ENCODE data around the gene SLC12A8.
"Not testable (repeated sequence)": the region's sequence is repeated elsewhere in the genome, so short reads cannot be mapped to it uniquely, and the experiment has no call there.

SLC12A8 gene

GRCh38 chr3:125110016-125110875 is 102.3 kb downstream of the SLC12A8 start:
- no peak for DNase-seq

GRCh38 chr3:125109536-125109925 is 103.0 kb downstream of the SLC12A8 start:
- DNase-seq = no peak

DNA sequence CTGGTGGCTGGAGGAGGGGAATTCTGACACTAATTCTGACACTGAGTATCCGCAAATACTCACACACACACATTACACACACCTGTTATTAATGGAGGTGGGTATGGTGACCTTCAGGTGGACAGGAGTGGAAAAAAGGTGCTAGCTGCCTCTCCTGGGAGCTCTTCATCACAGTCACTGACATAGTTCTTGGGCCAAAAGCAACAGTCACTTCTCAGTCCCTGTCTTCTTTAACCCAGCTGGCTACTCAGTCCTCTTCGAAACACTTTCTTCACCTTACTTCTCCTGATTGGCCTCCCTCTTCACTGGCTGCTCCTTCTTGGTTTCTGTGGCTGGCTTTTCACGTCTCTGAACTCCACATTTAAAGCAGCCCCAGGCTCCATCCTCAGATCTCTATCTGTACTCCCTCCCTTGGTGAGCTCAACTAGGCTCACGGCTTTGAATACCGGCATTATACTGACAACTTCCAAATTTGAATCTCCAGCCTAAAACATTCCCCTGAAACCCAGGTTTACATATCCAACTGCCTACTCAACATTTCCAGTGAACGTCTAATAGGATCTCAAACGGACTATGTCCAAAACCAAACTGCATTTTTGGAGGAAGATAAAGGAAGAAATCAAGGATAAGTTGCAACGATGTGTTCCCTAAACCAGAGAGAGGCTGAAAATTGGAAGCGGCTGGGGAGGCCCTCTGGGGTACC is 103.6 kb downstream of the SLC12A8 start:
- no peak for DNase-seq

- DNase-seq = no peak
Observed at GRCh38 chr3:125107861-125108567, 104.5 kb downstream of the SLC12A8 start.

- DNase-seq = no peak
Observed at GRCh38 chr3:125107363-125107762, 105.2 kb downstream of the SLC12A8 start.

- DNase-seq = no peak
Observed at GRCh38 chr3:125105116-125105515, 107.4 kb downstream of the SLC12A8 start.

DNA sequence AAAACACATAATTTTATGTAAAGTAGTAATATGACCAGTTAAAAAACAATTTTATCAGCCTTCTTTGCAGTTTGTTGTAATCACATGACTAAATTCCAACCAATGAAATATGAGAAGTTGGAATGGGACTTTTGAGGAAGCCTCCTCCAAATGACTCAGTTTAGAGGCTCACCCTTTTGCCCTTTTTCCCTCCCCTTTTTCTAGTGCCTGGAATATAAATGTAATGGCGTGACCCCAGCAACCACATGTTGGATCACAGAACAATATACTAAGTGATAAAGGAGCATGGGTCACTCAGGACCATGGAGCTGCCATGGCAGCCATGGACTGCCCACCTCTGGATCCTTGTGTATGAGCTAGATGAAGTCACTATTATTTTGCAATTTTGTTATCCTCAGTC is 107.9 kb downstream of the SLC12A8 start:
- DNase-seq = no peak

GRCh38 chr3:125103406-125103805 is 109.1 kb downstream of the SLC12A8 start:
- no peak for DNase-seq

DNA sequence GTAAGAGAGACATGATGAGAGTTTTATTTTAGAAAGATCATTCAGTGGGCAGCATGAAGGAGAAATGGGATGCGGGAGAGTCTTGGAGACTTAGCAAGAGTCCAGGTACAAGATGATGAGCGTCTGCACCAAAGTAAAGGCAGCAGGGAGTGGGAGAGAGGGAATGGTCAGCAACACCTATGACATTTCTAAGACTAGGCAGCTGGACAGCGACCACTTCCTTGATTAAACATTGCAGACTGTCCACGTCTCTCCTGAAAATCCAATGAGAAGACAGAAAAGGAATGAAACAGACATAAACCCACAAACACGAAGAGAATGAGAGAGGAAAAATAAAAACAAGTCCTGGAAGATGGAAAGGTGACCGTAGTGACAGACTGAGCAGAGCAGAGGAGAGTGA is 110.1 kb downstream of the SLC12A8 start:
- no peak for DNase-seq

DNA sequence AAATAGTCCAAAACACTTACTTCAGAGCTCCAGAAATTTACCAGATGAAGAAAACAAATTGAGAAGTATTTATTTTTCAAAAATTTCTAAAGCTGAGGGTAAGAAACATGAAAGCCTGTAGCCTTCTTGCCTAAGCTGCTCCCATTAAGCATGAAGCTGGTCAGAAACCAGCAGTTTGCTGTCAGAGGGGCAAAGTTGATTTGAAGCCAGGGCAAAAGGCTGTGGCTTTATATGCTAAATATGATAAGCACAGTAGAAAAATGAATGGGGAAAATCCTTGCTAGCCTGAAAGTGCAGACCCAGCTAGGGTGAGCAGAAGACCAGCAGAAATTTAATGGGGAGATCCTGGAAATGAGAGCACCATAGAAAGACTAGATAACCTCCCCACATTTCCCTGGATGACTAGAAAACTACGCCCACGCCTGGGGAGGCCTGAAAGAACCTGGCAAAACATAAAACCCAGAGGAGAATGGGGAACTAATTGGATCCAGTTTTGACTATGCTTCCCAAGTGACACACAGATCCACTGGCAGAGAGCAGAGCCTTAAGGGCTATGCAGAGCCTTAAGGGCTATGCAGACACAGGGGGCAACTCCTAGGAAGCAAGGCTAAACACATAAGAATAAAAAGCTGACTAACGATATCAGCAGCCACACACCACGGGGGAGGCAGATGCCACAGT is 113.8 kb downstream of the SLC12A8 start:
- no peak for DNase-seq

DNA sequence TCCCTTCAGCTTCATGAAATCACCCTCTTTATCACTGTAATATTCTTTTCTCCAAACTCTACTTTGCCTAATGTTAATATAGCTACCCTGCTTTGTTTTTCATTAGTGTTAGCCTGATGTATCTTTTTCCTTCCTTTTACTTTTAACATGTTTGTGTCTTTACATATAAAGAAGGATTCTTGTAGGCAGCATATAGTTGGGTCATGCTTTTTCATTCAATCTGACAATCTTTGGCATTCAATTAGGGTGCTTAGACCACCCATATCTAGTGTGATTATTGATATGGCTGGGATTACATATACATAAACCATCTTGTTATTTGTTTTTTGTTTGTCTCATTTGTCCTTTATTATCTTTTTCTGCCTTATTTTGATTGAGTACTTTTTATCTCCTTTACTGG is 121.9 kb downstream of the SLC12A8 start:
- DNase-seq = no peak

DNA sequence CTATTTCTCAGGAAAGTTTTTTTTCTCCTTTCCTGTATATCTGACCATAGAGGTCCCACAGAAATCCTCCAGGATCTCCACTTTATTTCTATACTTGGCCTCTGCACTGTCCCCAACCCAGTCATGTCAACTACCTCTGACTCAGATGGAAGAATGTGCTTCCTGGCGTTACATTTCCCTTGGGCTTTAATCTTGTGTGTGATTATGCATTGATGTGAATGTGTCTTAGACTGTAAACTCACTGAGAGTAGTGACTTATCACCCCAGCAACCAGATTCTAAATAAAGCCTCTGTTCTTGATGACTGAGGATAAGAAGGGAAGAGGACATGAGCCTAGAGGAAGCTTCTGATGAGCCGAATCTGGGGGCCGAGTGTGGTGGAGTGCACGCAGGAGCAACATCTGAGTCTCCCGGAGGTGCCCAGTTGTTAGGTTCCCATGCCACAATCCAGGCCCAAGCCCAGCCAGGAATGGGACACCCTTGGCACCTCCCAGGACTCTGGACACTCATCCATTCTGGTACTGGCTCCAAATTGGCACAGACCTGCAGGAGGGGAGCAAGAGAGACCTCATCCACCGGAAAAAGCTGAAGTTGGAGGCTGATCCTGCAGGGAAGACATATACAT is 124.7 kb downstream of the SLC12A8 start:
- no peak for DNase-seq

GRCh38 chr3:125085166-125085565 is 127.4 kb downstream of the SLC12A8 start:
- no peak for DNase-seq

DNA sequence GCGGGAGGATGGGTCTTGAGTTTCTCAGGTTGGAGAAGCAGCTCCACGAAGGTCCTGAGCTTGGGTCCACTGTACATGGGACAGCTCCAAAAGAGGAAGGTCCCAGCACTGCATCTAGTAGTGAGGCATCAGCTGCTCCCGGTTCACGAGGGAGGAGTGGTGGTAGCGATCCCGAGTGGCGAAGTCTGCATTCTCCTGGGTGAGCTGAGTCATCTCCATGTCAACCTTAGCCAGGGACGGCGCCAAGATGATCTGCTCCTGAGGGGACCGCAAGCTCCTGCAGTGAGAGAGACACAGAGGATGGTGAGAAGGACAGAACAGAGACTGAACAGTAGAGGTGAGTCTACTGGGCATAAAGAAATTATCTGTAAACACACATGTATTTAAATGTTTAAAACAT is 128.8 kb downstream of the SLC12A8 start:
- no peak for DNase-seq

- not testable (repeated sequence) for DNase-seq
Observed at GRCh38 chr3:125082339-125082738, 130.2 kb downstream of the SLC12A8 start.

DNA sequence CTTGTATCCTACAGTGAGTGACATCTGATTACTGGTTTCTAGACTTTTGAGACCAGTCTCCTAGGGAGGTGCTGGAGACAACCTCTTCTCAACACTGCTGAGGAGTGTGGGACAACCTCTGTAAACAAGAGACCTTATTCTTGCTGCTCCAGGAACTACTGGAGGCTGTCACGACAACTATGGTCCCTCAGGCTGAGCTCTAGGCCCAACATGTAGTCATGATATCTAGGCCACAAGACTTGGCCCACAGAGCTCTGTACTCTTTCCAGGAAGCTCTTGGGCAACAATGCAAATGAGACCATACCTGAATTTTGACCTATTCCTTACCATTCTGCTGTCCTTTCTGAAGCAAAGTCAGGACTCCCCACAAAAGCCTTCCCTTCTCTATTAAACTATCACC is 132.5 kb downstream of the SLC12A8 start:
- no peak for DNase-seq

DNA sequence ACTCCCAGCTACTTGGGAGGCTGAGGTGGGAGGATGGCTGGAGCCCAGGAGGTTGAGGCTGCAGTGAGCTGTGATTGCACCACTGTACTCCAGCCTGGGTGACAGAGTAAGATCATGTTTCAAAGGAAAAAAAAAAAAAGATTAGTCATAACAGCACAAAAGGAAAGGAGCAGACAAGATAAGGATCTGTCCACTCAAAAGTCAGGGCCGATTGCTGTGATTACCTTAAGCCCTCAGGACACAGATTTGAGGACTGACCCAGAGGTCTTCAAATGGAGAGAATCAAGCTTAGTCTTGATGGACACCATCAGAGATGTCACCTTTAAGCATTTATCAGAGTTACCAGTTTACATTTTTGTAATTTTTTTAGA is 132.9 kb downstream of the SLC12A8 start:
- no peak for DNase-seq

DNA sequence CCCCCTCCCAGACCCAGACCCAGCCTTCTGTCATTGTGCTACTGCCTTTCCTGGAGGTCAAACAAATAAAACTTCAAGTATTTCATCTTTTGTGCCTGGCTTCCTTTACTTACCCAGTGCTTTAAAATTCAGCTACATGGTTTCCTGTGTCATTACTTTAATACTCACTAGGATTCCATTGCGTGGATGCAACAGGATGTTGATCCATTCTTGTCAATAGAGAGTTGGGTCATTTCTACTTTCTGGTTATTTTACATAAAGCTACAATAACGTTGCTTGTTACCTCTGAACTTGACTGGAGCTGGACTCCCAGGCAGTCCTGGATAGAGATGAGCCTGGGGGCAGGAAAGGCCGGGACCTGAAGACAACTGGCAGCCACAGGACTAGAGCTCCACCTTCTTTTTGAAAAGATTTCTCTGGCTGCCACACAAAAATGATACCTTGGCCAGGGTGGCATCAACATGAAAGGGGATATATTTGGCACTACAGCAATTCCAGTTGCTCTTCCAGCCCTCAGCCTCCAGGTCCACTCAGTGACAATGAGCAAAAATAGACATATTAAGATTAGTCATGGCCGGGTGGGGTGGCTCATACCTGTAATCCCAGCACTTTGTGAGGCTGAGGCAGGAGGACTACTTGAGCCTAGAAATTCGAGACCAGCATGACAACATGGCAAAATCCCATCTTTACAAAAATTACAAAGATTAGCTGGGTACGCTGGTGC is 133.4 kb downstream of the SLC12A8 start:
- DNase-seq = no peak

GRCh38 chr3:125077864-125078263 is 134.7 kb downstream of the SLC12A8 start:
- no peak for DNase-seq

DNA sequence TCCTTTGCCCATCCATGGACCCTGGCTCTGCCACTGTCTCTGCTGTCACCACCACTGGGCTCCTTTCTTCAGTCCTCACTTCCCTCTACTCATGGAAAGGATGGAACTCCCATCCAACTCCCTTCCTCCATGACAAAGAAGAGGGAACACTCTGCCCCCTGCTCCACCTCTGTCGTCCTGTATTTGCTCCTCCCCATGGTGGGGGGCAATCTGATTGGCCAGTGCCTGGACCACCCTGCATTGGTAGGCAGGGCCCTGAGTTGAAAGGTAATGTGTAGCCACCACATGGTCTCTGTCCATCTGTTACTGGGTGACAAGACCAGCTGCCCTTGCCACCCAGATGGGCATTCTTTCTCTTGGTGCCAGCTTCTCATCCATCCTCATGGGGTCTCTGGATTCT is 136.1 kb downstream of the SLC12A8 start:
- no peak for DNase-seq

- no peak for DNase-seq
Observed at GRCh38 chr3:125075738-125076137, 136.8 kb downstream of the SLC12A8 start.

DNA sequence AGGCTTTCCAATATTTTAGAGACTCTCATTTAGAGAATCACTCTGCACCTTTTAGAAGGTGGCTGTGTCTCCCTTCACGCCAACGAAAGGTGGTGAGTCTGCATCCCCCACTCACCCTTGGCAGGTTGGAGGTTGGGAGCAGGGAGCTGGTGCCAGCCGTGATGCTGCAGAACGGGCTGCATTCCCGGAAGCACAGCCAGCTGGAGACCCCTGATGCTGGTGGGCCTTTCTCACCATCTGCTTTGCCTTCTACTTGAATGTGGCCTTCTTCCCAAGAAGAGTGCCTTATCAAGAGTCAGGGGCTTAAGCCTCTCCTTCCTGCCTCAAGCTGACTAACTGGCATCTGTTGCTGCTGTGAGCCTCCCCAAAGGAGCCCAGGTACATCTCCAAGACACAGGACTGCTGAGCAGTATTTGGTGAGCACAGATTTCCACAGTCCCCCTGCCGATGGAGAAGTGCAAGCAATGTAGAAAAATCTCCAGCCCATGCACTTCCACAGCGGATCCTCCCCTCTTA is 139.1 kb downstream of the SLC12A8 start:
- peak; percentile 80 to 92 for DNase-seq
